GM12878 (cell line): Measurements from ENCODE around the gene TSNAX. TPM values are rescaled to one million over a fixed set of nuclear protein-coding genes. Genes with fewer than 3 reads are reported as not detected.
A peak's percentile ranks its signal among the peaks of the same experiment; 100 is the strongest.

ENCODE experiments used
- ATAC-seq: fragments of 200-7000 bp; cut with Tn5 transposase; 3 replicates; pipeline ENCODE4 v1.9.1; 2020; ENCODE audit warnings: mild to moderate bottlenecking, moderate library complexity
- BruUV-seq: library from RNA; stranded (reverse); fragments of 400-500 nt; replicated peaks from 2 replicates; lab custom pipeline; 2021; lab: Mats Ljungman, UMichigan
- CTCF ChIA-PET: fragments of 300-600 bp; sonication (Branson Sonifier 250); formaldehyde crosslinking; extraction: SDS; loops from one replicate; lab custom pipeline; 2021; ENCODE audit warnings: inconsistent platforms; lab: Yijun Ruan, JAX
- POLR2A ChIA-PET: fragments of 350-600 bp; formaldehyde crosslinking; extraction: SDS; loops from one replicate; lab custom pipeline; 2021; ENCODE audit warnings: inconsistent platforms; lab: Charles Lee
- RAD21 ChIA-PET: fragments of 300-600 bp; sonication (Branson Sonifier 250); formaldehyde crosslinking; loops from one replicate; lab custom pipeline; 2023; ENCODE audit warnings: antibody characterized with exemption; ENCODE audit not compliant: unreplicated experiment; lab: Charles Lee
- SMC1A ChIA-PET: fragments of 300-600 bp; sonication (Branson Sonifier 250); formaldehyde crosslinking; loops from one replicate; lab custom pipeline; 2023; ENCODE audit not compliant: unreplicated experiment, uncharacterized antibody; lab: Charles Lee
- DNase-seq: peaks from one replicate; pipeline ENCODE4 v3.0.0-alpha.2; 2011; ENCODE audit warnings: low read depth, low spot score
- FAIRE-seq: peaks from 3 replicates; lab custom pipeline; 2011; peaks lifted over from hg19 to GRCh38; lab: Jason Lieb, UNC
- H2AFZ ChIP-seq: 2 replicates; pipeline ENCODE4 v1.6.0; 2011; ENCODE audit warnings: low read depth, low read length, control low read depth; ENCODE audit not compliant: control insufficient read depth
- H3K27ac ChIP-seq: 2 replicates; pipeline ENCODE4 v1.5.1; 2011; ENCODE audit warnings: control low read depth; ENCODE audit not compliant: control insufficient read depth, insufficient read depth
- H3K27me3 ChIP-seq, 2 experiments: replicated peaks in 1 of 2; 2 replicates each; pipeline versions ENCODE4 v1.6.0 to v1.6.1; 2011; ENCODE audit warnings: low read length in 1 of 2; ENCODE audit not compliant: control insufficient read depth in 2 of 2, insufficient read depth in 2 of 2
- H3K36me3 ChIP-seq, 2 experiments: 2 replicates each; pipeline ENCODE4 v1.5.1; 2011; ENCODE audit warnings: low read length in 1 of 2; ENCODE audit not compliant: control insufficient read depth in 2 of 2, insufficient read depth in 2 of 2
- H3K4me1 ChIP-seq: 2 replicates; pipeline ENCODE4 v1.6.1; 2011; ENCODE audit warnings: mild to moderate bottlenecking, low read length, moderate library complexity, mixed read lengths; ENCODE audit not compliant: control insufficient read depth, insufficient read depth
- H3K4me2 ChIP-seq: 2 replicates; pipeline ENCODE4 v1.6.0; 2011; ENCODE audit warnings: control low read depth; ENCODE audit not compliant: control insufficient read depth, insufficient read depth
- H3K4me3 ChIP-seq: fragments of 200-600 bp; sonication (generic); 2 replicates; pipeline ENCODE4 v1.5.1; 2016
- H3K79me2 ChIP-seq: 2 replicates; pipeline ENCODE4 v1.6.0; 2011; ENCODE audit warnings: low read length; ENCODE audit not compliant: control insufficient read depth, insufficient read depth
- H3K9ac ChIP-seq: 2 replicates; pipeline ENCODE4 v1.8.0; 2011; ENCODE audit warnings: low read length, control low read depth, mixed read lengths; ENCODE audit not compliant: control insufficient read depth, insufficient read depth
- H3K9me3 ChIP-seq: replicated peaks from 3 replicates; pipeline ENCODE4 v1.5.1; 2011; ENCODE audit warnings: mild to moderate bottlenecking, low read length; ENCODE audit not compliant: control insufficient read depth, insufficient read depth
- H4K20me1 ChIP-seq: 2 replicates; pipeline ENCODE4 v1.6.0; 2011; ENCODE audit not compliant: control insufficient read depth, insufficient read depth
- BMI1 ChIP-seq: fragments of 450-650 bp; IDR thresholded peaks from 2 replicates; pipeline ENCODE4 v1.6.1; 2016; ENCODE audit warnings: mild to moderate bottlenecking, moderate library complexity, borderline replicate concordance
- CBX3 ChIP-seq: fragments of 200-600 bp; sonication (generic); IDR thresholded peaks from 2 replicates; pipeline ENCODE4 v1.6.1; 2016; ENCODE audit warnings: low read depth, borderline replicate concordance
- CBX5 ChIP-seq: sonication (generic); IDR thresholded peaks from 2 replicates; pipeline ENCODE4 v1.6.1; 2016; ENCODE audit warnings: low read depth, moderate library complexity, mild to moderate bottlenecking, inconsistent platforms
- CREM ChIP-seq: IDR thresholded peaks from 2 replicates; pipeline ENCODE4 v1.6.1; 2014; ENCODE audit warnings: antibody characterized with exemption, low read depth
- ESRRA ChIP-seq: IDR thresholded peaks from 2 replicates; pipeline ENCODE4 v1.6.1; 2012; ENCODE audit warnings: mild to moderate bottlenecking, low read length, improper control_type of control experiment
- HDGF ChIP-seq: fragments of 450-650 bp; IDR thresholded peaks from 2 replicates; pipeline ENCODE4 v1.6.1; 2016; ENCODE audit warnings: antibody characterized with exemption
- JUND ChIP-seq: IDR thresholded peaks from 2 replicates; pipeline ENCODE4 v1.6.1; 2012; ENCODE audit warnings: low read depth, mild to moderate bottlenecking, low read length, improper control_type of control experiment, moderate library complexity
- MEF2A ChIP-seq: IDR thresholded peaks from 2 replicates; pipeline ENCODE4 v1.6.1; 2011; ENCODE audit warnings: low read depth, mild to moderate bottlenecking, low read length, moderate library complexity; ENCODE audit not compliant: insufficient read depth
- MYC ChIP-seq: IDR thresholded peaks from 2 replicates; pipeline ENCODE4 v1.6.1; 2011; ENCODE audit warnings: mild to moderate bottlenecking, low read length, moderate library complexity, inconsistent platforms; ENCODE audit not compliant: insufficient read depth, insufficient replicate concordance, insufficient read length, severe bottlenecking
- NFIC ChIP-seq: IDR thresholded peaks from 2 replicates; pipeline ENCODE4 v1.6.1; 2012; ENCODE audit warnings: low read depth, mild to moderate bottlenecking, inconsistent platforms, low read length, moderate library complexity
- PML ChIP-seq: IDR thresholded peaks from 2 replicates; pipeline ENCODE4 v1.6.1; 2012; ENCODE audit warnings: low read length, inconsistent platforms
- SMARCA5 ChIP-seq: fragments of 450-650 bp; IDR thresholded peaks from 2 replicates; pipeline ENCODE4 v1.6.1; 2017; ENCODE audit warnings: mild to moderate bottlenecking
- STAT1 ChIP-seq: fragments of 450-650 bp; conservative IDR thresholded peaks from 2 replicates; pipeline ENCODE4 v1.6.1; 2014; ENCODE audit warnings: antibody characterized with exemption, mild to moderate bottlenecking
- ZNF622 ChIP-seq: fragments of 450-650 bp; IDR thresholded peaks from 2 replicates; pipeline ENCODE4 v1.6.1; 2017; ENCODE audit warnings: mild to moderate bottlenecking, inconsistent platforms
- WGBS: methylation state at CpG from one replicate; pipeline ENCODE4 v1.1.6; 2016; ENCODE audit warnings: low lambda C conversion rate; ENCODE audit not compliant: insufficient replicate concordance, insufficient coverage; ENCODE audit errors: missing lambda C conversion rate; 5-methylcytosine and 5-hydroxymethylcytosine counted together
- in situ Hi-C: fragments of 300-500 bp; cut with MboI; formaldehyde crosslinking; loops from 9 replicates; pipeline ENCODE4 v1.14.3; 2018; ENCODE audit warnings: mixed read lengths
- intact Hi-C: fragments of 100-400 bp; cut with micrococcal nuclease; formaldehyde crosslinking; loops from one replicate; pipeline ENCODE4 v1.14.2; 2022; ENCODE audit not compliant: unreplicated experiment
- polyA plus RNA-seq, 11 experiments: library from polyadenylated mRNA; depleted of rRNA in 4 of 11; unstranded in 6 of 11; stranded (reverse) in 5 of 11; fragments of >200 nt; fragmentation: Nextera tagmentation in 4 of 11; fragmentation: Illumina TruSeq in 1 of 11; extraction: Ambion mirVana in 4 of 11; extraction: Trizol in 1 of 11; gene quantifications; 1 replicate in 1 of 11; 2 replicates in 10 of 11; pipeline versions ENCODE4 v1.2.1 to v1.2.3, GENCODE V29; 2011 to 2016; ENCODE audit warnings: inconsistent platforms in 2 of 11, missing spikeins in 2 of 11, low read depth in 1 of 11
- total RNA-seq, 4 experiments: library from RNA; depleted of rRNA in 3 of 4; stranded (reverse); fragments of >200 nt in 3 of 4; fragmentation: Illumina TruSeq in 1 of 4; extraction: Trizol in 1 of 4; gene quantifications; 2 replicates each; pipeline versions ENCODE4 v1.2.1 to v1.2.3, GENCODE V29; 2013 to 2021
- TF ChIP-seq, protein P1 (sequence below): fragments of 450-650 bp; IDR thresholded peaks from 2 replicates; pipeline ENCODE4 v1.6.1; 2017; ENCODE audit warnings: mild to moderate bottlenecking
- TF ChIP-seq, protein P2 (sequence below): fragments of 450-650 bp; IDR thresholded peaks from 2 replicates; pipeline ENCODE4 v1.6.1; 2017; ENCODE audit warnings: low read depth, mild to moderate bottlenecking, moderate library complexity

The TSNAX gene
- total and polyA plus RNA-seq, 10 of the 15 experiments (the other 5 are each of a cell fraction or from before 2014, with no cell fraction given) = 24.8 to 49.7 (median 35.6) TPM

DNA sequence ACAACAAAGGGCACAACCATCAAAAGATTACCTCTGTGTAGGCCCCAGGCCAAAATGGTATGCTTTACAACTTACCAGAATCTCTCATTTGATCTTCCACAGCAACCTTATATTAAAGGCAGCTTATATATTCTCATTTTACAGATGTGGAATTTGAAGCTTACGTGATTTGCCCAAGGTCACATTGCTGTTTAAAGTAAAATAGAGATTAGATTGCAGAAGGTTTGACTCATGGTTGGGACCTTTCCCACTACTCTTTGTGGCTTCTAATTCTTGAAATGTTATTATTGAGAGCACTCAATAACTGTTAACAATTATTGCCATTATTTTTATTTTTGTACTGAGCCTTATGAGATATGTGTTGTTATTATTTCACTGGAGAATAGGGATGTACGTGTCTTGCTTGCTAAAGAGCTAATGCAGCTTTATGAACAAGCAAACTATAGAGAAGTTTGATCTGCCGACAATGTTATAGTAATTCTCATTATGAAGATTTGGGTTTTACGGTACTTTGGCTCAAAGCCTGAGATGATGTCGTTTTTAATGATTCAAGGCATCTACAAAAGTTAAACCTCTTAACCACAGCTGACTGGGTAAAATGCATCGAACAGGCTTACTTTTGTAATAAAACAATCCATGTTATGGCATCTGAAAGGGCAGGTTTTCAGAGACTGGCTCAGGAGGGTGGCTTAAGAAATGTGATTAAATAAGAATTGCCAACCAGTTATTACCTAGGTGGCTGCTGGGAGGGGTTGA is 43.3 kb upstream of the TSNAX start (continued):
- TF ChIP-seq, protein P1, sequence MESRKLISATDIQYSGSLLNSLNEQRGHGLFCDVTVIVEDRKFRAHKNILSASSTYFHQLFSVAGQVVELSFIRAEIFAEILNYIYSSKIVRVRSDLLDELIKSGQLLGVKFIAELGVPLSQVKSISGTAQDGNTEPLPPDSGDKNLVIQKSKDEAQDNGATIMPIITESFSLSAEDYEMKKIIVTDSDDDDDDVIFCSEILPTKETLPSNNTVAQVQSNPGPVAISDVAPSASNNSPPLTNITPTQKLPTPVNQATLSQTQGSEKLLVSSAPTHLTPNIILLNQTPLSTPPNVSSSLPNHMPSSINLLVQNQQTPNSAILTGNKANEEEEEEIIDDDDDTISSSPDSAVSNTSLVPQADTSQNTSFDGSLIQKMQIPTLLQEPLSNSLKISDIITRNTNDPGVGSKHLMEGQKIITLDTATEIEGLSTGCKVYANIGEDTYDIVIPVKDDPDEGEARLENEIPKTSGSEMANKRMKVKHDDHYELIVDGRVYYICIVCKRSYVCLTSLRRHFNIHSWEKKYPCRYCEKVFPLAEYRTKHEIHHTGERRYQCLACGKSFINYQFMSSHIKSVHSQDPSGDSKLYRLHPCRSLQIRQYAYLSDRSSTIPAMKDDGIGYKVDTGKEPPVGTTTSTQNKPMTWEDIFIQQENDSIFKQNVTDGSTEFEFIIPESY = no peak
- TF ChIP-seq HDGF (no peak), SMARCA5 (no peak), CBX5 (no peak), STAT1 (no peak), BMI1 (no peak)

DNA sequence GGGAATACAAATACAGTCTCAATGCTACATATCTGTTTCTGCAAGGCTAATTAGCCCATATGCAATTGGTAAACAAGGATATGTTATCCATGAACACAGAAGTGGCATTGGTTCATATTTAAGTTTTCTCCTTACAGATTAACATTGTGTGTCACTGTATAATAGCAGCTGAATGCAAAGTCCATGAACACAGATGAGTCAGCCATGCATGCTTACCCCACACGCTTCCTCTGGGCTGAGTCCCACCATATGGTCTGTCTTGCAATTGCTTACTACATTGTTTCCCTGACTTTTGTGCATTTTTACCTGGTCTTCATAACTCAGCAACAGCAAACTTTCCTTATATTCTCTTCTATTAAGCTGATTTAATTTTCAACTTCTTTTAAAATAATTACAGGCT is 41.5 kb upstream of the TSNAX start:
- BruUV-seq = no TSS peak
- H3K9me3 ChIP-seq = no peaks in the 10 kb centered on the region
- no peaks in the 10 kb centered on the region for H3K4me1 ChIP-seq
- no peak overlapping the region for H3K4me2 ChIP-seq
- H2AFZ ChIP-seq = no peak overlapping the region
- H3K27ac ChIP-seq = no peak overlapping the region
- intact Hi-C loops (no loop called here), in situ Hi-C loops (no loop called here)
- no peaks in the 10 kb centered on the region for H3K79me2 ChIP-seq
- WGBS = 4% methylated on average over 1 of the region's 1 CpG
- H3K36me3 ChIP-seq = no peaks in the 10 kb centered on the region
- ATAC-seq (peak; percentile 78), FAIRE-seq (no peak), DNase-seq (no peak)
- H3K9ac ChIP-seq = no peak overlapping the region
- H3K4me3 ChIP-seq = no peak overlapping the region
- ChIA-PET RAD21 (no interaction called here), POLR2A (interaction anchor here (0.6 kb wide), 1 partner anchor 105 kb away, joined by 3 read pairs; no protein-coding TSS in a partner anchor), CTCF (interaction anchor here (0.6 to 1.1 kb wide), 2 partner anchors 22 to 47 kb away, joined by 3 to 5 read pairs; no protein-coding TSS in a partner anchor), SMC1A (interaction anchor here (1.2 kb wide), 1 partner anchor 67 kb away, joined by 4 read pairs; no protein-coding TSS in a partner anchor)
- H3K27me3 ChIP-seq = no peaks in the 10 kb centered on the region
- H4K20me1 ChIP-seq = no peaks in the 10 kb centered on the region
- no peak for TF ChIP-seq CREM
- TF ChIP-seq MYC = no peak
- no peak for TF ChIP-seq CBX3
- no peak for TF ChIP-seq ESRRA
- TF ChIP-seq PML = no peak
- TF ChIP-seq, protein P2, sequence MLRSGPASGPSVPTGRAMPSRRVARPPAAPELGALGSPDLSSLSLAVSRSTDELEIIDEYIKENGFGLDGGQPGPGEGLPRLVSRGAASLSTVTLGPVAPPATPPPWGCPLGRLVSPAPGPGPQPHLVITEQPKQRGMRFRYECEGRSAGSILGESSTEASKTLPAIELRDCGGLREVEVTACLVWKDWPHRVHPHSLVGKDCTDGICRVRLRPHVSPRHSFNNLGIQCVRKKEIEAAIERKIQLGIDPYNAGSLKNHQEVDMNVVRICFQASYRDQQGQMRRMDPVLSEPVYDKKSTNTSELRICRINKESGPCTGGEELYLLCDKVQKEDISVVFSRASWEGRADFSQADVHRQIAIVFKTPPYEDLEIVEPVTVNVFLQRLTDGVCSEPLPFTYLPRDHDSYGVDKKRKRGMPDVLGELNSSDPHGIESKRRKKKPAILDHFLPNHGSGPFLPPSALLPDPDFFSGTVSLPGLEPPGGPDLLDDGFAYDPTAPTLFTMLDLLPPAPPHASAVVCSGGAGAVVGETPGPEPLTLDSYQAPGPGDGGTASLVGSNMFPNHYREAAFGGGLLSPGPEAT = no peak
- TF ChIP-seq JUND = no peak
- TF ChIP-seq, protein P1 = no peak
- no peak for TF ChIP-seq ZNF622
- TF ChIP-seq MEF2A = no peak
- TF ChIP-seq NFIC = no peak
